ENCODE results near the gene ERC2.

The ERC2 gene

DNA sequence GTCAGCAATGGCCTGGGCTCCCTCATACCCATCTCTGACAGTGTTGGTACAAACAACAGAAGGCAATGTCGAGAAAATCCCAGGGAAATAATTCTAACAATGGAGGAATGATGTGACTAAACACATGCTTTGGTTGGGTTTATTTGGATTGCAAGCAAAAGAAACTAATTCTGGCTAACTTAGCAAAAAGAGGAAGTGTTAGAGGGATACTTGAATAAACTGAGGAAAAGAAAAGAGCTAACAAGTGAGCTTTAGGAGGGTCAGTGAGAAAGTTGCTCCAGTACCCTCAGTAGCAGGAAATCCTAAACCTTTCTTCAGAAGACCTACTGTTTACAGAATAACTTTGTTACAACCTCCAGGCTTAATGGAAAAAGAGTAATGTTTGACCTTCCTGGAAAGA, 716.5 kb downstream of the ERC2 start:
- no peaks in the 10 kb centered on the region for H3K4me1 ChIP-seq (ENCODE audit: control insufficient read depth in 2 of 2, insufficient read depth in 2 of 2, low read length in 2 of 2)
- no peak overlapping the region for H3K9ac ChIP-seq (ENCODE audit: low read depth in 1 of 2, low read length in 2 of 2)
- H3K4me3 ChIP-seq (ENCODE audit: low read length in 2 of 2): no peak overlapping the region
- H3K36me3 ChIP-seq (ENCODE audit: control insufficient read depth in 2 of 2, insufficient read depth in 2 of 2, low read length in 2 of 2): no peaks in the 10 kb centered on the region
- H3K27me3 ChIP-seq (ENCODE audit: control insufficient read depth in 2 of 2, insufficient read depth in 2 of 2, low read length in 2 of 2): no peaks in the 10 kb centered on the region
- no peak overlapping the region for H3K27ac ChIP-seq (ENCODE audit: low read depth in 2 of 2, low read length in 2 of 2)
- no peaks in the 10 kb centered on the region for H3K9me3 ChIP-seq (ENCODE audit: control insufficient read depth in 2 of 2, low read length in 2 of 2)

DNA sequence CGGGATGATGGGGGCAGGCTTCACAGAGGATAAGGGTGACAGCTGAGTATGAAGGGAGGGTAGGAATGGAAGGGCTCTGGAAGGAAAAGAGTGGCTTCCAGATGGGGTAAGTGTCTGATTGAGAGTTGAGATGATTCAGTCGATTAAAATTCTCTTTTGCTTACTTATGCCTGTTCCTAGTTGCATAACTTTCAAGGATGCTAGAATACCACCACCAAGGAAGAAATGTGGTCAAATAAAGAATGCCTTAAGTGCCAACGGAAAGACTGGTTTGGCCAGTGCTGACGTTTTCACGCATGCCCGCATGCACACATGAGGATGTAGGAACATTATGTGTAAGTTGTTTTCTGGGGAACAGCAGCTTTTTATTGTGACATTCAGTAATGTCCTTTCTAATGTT, 717.7 kb downstream of the ERC2 start:
- no peaks in the 10 kb centered on the region for H3K36me3 ChIP-seq (ENCODE audit: control insufficient read depth in 2 of 2, insufficient read depth in 2 of 2, low read length in 2 of 2)
- H3K9me3 ChIP-seq (ENCODE audit: control insufficient read depth in 2 of 2, low read length in 2 of 2): no peaks in the 10 kb centered on the region
- H3K4me3 ChIP-seq (ENCODE audit: low read length in 2 of 2): no peak overlapping the region
- no peaks in the 10 kb centered on the region for H3K27me3 ChIP-seq (ENCODE audit: control insufficient read depth in 2 of 2, insufficient read depth in 2 of 2, low read length in 2 of 2)
- no peak overlapping the region for H3K9ac ChIP-seq (ENCODE audit: low read depth in 1 of 2, low read length in 2 of 2)
- no peak overlapping the region for H3K27ac ChIP-seq (ENCODE audit: low read depth in 2 of 2, low read length in 2 of 2)
- H3K4me1 ChIP-seq (ENCODE audit: control insufficient read depth in 2 of 2, insufficient read depth in 2 of 2, low read length in 2 of 2): no peaks in the 10 kb centered on the region

DNA sequence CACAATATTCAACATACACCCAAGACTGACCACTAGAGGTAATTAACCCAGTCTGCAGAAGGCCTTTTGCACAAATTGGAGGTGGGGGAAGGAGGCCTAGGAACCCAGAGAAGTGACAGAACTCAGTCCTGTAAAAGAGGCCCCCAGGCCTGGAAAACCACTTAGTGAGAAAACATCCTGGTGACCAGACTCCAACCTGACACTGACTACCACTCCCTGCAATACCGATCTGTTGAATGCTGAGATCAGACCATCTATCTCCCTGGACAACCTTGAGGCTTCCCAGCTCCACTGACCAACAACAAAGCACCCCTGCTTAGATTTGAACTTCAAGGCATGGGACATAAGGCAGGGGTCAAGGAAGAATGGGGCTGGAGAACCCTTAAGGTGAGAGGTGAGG, 719.2 kb downstream of the ERC2 start:
- Histone ChIP-seq H3K4me3 (ENCODE audit: low read length in 2 of 2) (no peak overlapping the region), H3K9ac (ENCODE audit: low read depth in 1 of 2, low read length in 2 of 2) (no peak overlapping the region), H3K4me1 (ENCODE audit: control insufficient read depth in 2 of 2, insufficient read depth in 2 of 2, low read length in 2 of 2) (no peaks in the 10 kb centered on the region), H3K27ac (ENCODE audit: low read depth in 2 of 2, low read length in 2 of 2) (no peak overlapping the region), H3K27me3 (ENCODE audit: control insufficient read depth in 2 of 2, insufficient read depth in 2 of 2, low read length in 2 of 2) (no peaks in the 10 kb centered on the region), H3K36me3 (ENCODE audit: control insufficient read depth in 2 of 2, insufficient read depth in 2 of 2, low read length in 2 of 2) (no peaks in the 10 kb centered on the region), H3K9me3 (ENCODE audit: control insufficient read depth in 2 of 2, low read length in 2 of 2) (no peaks in the 10 kb centered on the region)

DNA sequence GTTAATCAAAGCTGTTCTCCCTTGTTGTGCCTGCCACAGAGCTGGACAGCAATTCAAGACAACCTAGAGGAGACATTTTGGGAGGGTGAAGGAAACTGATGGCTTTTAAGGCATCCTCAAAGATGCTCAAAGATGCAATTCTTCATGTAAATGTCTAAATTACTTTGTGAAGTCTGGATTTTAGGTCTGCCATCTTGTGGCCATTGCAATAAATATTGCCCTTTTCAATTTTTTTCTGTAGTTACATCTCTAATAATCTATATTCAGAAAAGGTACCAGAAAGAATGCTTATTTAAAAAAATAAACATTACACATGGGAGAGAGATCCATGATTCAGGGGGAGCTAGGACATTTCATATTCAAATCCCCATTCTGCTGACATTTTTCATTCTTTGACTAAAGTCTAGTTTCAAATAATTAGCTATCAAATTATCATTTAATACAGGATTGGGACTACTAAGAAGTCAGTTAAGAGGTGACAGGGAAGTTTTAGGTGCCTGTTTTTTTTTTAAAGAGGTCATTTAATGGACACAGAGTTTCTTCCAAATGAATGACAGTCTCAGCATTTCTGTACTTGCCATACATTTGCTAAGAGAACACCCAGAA, 721.4 kb downstream of the ERC2 start:
- Histone ChIP-seq H3K36me3 (ENCODE audit: control insufficient read depth in 2 of 2, insufficient read depth in 2 of 2, low read length in 2 of 2) (no peaks in the 10 kb centered on the region), H3K27me3 (ENCODE audit: control insufficient read depth in 2 of 2, insufficient read depth in 2 of 2, low read length in 2 of 2) (no peaks in the 10 kb centered on the region), H3K4me3 (ENCODE audit: low read length in 2 of 2) (no peak overlapping the region), H3K9me3 (ENCODE audit: control insufficient read depth in 2 of 2, low read length in 2 of 2) (no peaks in the 10 kb centered on the region), H3K4me1 (ENCODE audit: control insufficient read depth in 2 of 2, insufficient read depth in 2 of 2, low read length in 2 of 2) (no peaks in the 10 kb centered on the region), H3K27ac (ENCODE audit: low read depth in 2 of 2, low read length in 2 of 2) (no peak overlapping the region), H3K9ac (ENCODE audit: low read depth in 1 of 2, low read length in 2 of 2) (no peak overlapping the region)

DNA sequence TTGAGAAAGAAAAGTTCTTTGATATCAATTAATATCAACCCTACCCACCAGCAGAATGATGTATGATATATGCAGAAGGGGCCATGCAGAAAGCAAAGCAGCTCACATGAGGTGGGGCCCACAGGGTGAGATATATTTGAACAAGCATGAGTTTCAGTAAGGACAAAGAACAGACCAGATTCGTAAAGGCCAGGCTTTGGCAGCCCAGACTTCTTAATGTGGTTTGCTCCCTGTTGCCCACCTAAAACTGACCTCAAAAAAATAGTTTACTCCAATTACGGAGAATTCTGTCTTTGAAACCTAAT, 725.5 kb downstream of the ERC2 start:
- Histone ChIP-seq H3K9ac (ENCODE audit: low read depth in 1 of 2, low read length in 2 of 2) (no peak overlapping the region), H3K27me3 (ENCODE audit: control insufficient read depth in 2 of 2, insufficient read depth in 2 of 2, low read length in 2 of 2) (no peaks in the 10 kb centered on the region), H3K9me3 (ENCODE audit: control insufficient read depth in 2 of 2, low read length in 2 of 2) (no peaks in the 10 kb centered on the region), H3K4me3 (ENCODE audit: low read length in 2 of 2) (no peak overlapping the region), H3K36me3 (ENCODE audit: control insufficient read depth in 2 of 2, insufficient read depth in 2 of 2, low read length in 2 of 2) (no peaks in the 10 kb centered on the region), H3K27ac (ENCODE audit: low read depth in 2 of 2, low read length in 2 of 2) (no peak overlapping the region), H3K4me1 (ENCODE audit: control insufficient read depth in 2 of 2, insufficient read depth in 2 of 2, low read length in 2 of 2) (no peaks in the 10 kb centered on the region)

DNA sequence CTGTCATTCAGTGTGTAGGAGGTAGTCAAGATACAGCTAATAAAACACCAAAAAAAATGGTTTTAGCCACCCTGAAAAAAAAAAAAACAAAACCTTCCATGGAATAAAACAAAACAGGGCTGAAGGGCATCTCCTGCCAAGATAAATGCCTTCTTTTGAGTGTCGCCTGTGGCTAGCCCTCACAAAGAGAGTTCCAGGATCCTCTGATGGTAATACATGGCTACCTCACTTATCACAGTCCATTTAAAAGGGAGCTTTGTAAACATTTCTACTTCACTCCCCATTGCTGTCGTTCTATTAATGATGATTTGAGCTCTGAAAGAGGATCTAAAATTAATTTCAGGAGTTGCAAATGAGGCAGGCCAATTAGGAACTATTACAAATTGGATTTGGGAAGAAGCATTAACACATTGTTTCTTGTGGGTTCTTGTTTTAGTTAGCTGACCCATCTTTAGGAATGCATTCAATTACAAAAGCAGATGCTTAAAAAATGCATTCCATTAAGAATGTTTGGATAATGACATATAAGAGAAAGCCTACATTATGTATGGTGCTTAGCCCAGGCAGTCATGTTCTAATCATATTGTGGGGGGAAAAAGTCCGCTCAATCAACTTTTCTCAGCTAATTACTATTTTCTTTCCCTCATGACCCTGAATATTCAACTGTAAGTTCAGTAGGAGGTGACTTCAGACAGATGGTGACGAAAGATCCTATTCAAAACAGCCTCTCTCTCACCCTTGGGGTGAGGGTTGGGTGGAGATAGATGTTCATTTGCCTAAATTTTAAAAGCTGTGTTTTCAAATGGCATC, 726.0 kb downstream of the ERC2 start:
- H3K4me1 ChIP-seq (ENCODE audit: control insufficient read depth in 2 of 2, insufficient read depth in 2 of 2, low read length in 2 of 2): no peaks in the 10 kb centered on the region
- H3K27me3 ChIP-seq (ENCODE audit: control insufficient read depth in 2 of 2, insufficient read depth in 2 of 2, low read length in 2 of 2): no peaks in the 10 kb centered on the region
- H3K9me3 ChIP-seq (ENCODE audit: control insufficient read depth in 2 of 2, low read length in 2 of 2): no peaks in the 10 kb centered on the region
- H3K36me3 ChIP-seq (ENCODE audit: control insufficient read depth in 2 of 2, insufficient read depth in 2 of 2, low read length in 2 of 2): no peaks in the 10 kb centered on the region
- H3K27ac ChIP-seq (ENCODE audit: low read depth in 2 of 2, low read length in 2 of 2): no peak overlapping the region
- no peak overlapping the region for H3K9ac ChIP-seq (ENCODE audit: low read depth in 1 of 2, low read length in 2 of 2)
- H3K4me3 ChIP-seq (ENCODE audit: low read length in 2 of 2): no peak overlapping the region

DNA sequence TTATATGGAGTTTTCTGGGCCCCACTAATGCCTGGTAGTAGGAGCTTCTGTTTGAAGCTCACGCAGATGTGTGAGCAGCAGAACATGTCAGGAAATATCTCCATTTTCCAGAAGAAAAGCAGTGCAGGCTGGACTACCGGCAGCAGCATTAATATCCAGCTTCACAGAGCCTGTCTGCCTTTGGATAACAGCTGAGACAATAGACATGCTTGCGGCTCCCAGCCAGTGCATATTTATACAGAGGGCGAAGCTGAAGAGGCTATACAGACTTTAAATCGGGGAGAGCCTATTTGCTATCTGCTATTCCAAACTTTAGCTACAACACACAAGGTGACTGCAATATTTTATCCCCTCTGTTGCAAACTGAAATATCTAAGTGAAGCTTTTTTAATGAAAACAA, 731.1 kb downstream of the ERC2 start:
- Histone ChIP-seq H3K9me3 (ENCODE audit: control insufficient read depth in 2 of 2, low read length in 2 of 2) (no peaks in the 10 kb centered on the region), H3K27me3 (ENCODE audit: control insufficient read depth in 2 of 2, insufficient read depth in 2 of 2, low read length in 2 of 2) (no peaks in the 10 kb centered on the region), H3K4me1 (ENCODE audit: control insufficient read depth in 2 of 2, insufficient read depth in 2 of 2, low read length in 2 of 2) (no peaks in the 10 kb centered on the region), H3K9ac (ENCODE audit: low read depth in 1 of 2, low read length in 2 of 2) (no peak overlapping the region), H3K4me3 (ENCODE audit: low read length in 2 of 2) (no peak overlapping the region), H3K36me3 (ENCODE audit: control insufficient read depth in 2 of 2, insufficient read depth in 2 of 2, low read length in 2 of 2) (no peaks in the 10 kb centered on the region), H3K27ac (ENCODE audit: low read depth in 2 of 2, low read length in 2 of 2) (no peak overlapping the region)

DNA sequence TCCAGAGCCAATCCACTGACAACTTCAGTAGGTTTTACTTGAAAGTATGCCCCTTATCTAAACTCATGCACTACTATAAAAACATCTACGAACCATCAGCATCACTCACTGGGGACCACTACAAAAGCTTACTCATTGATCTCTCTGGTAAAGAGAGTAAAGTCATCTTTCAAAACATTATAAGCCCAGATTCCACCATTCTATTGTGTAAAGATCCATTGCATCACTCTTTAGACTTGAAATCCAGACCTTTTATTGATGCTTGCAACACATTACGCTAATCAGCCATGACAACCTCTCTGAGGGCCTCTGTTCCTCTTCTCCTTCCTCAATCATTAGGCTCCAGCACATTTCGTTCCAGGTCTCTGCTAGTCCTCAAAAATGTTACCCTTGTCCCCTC, 732.3 kb downstream of the ERC2 start:
- Histone ChIP-seq H3K9me3 (ENCODE audit: control insufficient read depth in 2 of 2, low read length in 2 of 2) (no peaks in the 10 kb centered on the region), H3K9ac (ENCODE audit: low read depth in 1 of 2, low read length in 2 of 2) (no peak overlapping the region), H3K4me3 (ENCODE audit: low read length in 2 of 2) (no peak overlapping the region)

DNA sequence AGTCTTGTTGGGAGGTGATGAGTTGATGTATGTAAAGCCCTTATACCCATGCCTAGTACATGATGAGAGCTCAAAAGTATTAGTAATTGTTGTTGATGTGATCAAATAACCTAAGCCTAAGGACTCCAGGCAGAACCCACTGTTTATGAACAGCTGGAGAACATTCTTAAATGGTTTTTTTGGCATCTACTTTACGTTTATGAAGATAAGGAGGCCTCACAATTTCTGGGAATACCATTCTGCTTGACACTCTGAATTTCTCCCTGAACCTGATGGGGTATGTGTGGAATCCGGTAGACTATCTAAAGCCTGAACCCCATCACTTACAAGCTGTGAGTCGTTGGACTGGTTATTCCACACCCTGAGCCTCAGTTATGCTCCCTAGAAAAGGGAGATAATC, 736.5 kb downstream of the ERC2 start:
- Histone ChIP-seq H3K4me3 (ENCODE audit: low read length in 2 of 2) (no peak overlapping the region), H3K27me3 (ENCODE audit: control insufficient read depth in 2 of 2, insufficient read depth in 2 of 2, low read length in 2 of 2) (no peaks in the 10 kb centered on the region), H3K9ac (ENCODE audit: low read depth in 1 of 2, low read length in 2 of 2) (no peak overlapping the region), H3K36me3 (ENCODE audit: control insufficient read depth in 2 of 2, insufficient read depth in 2 of 2, low read length in 2 of 2) (no peaks in the 10 kb centered on the region), H3K27ac (ENCODE audit: low read depth in 2 of 2, low read length in 2 of 2) (no peak overlapping the region), H3K4me1 (ENCODE audit: control insufficient read depth in 2 of 2, insufficient read depth in 2 of 2, low read length in 2 of 2) (no peaks in the 10 kb centered on the region), H3K9me3 (ENCODE audit: control insufficient read depth in 2 of 2, low read length in 2 of 2) (no peaks in the 10 kb centered on the region)

More for the DNA sequence above, 732.3 kb downstream of the ERC2 start:
- H3K4me1 ChIP-seq (ENCODE audit: control insufficient read depth in 2 of 2, insufficient read depth in 2 of 2, low read length in 2 of 2): no peaks in the 10 kb centered on the region
- H3K36me3 ChIP-seq (ENCODE audit: control insufficient read depth in 2 of 2, insufficient read depth in 2 of 2, low read length in 2 of 2): no peaks in the 10 kb centered on the region
- H3K27ac ChIP-seq (ENCODE audit: low read depth in 2 of 2, low read length in 2 of 2): no peak overlapping the region
- no peaks in the 10 kb centered on the region for H3K27me3 ChIP-seq (ENCODE audit: control insufficient read depth in 2 of 2, insufficient read depth in 2 of 2, low read length in 2 of 2)

DNA sequence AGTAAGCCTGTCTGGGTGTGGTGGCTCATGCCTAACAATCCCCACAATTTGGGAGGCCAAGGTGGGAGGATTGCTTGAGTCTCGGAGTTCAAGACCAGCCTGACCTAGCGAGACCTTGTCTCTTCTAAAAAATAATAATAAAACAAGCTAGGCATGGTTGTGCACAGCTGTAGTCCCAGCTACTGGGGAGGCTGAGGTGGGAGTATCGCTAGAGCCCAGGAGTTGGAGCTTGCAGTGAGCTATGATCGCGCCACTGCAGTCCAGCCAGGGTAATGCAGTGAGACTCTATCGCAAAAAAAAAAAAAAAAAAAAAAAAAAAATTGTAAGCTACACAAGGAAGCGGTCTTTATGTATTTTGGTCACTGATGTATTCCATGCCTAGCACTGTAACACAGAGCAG, 738.7 kb downstream of the ERC2 start:
- H3K9me3 ChIP-seq (ENCODE audit: control insufficient read depth in 2 of 2, low read length in 2 of 2): no peaks in the 10 kb centered on the region
- H3K4me1 ChIP-seq (ENCODE audit: control insufficient read depth in 2 of 2, insufficient read depth in 2 of 2, low read length in 2 of 2): no peaks in the 10 kb centered on the region
- no peak overlapping the region for H3K27ac ChIP-seq (ENCODE audit: low read depth in 2 of 2, low read length in 2 of 2)
- no peak overlapping the region for H3K9ac ChIP-seq (ENCODE audit: low read depth in 1 of 2, low read length in 2 of 2)
- H3K36me3 ChIP-seq (ENCODE audit: control insufficient read depth in 2 of 2, insufficient read depth in 2 of 2, low read length in 2 of 2): no peaks in the 10 kb centered on the region
- H3K27me3 ChIP-seq (ENCODE audit: control insufficient read depth in 2 of 2, insufficient read depth in 2 of 2, low read length in 2 of 2): no peaks in the 10 kb centered on the region
- H3K4me3 ChIP-seq (ENCODE audit: low read length in 2 of 2): no peak overlapping the region
